IMR-90 (cell line): ENCODE measurements around the gene EFCAB5. TPM values are rescaled to one million over a fixed set of nuclear protein-coding genes. Genes with fewer than 3 reads are reported as not detected.
"Not testable (repeated sequence)": the region's sequence is repeated elsewhere in the genome, so short reads cannot be mapped to it uniquely, and the experiment has no call there.

Source experiments
- ATAC-seq: fragments of 200-7000 bp; cut with Tn5 transposase; 2 replicates; pipeline ENCODE4 v1.9.1; 2020; ENCODE audit warnings: low read depth, mild to moderate bottlenecking, moderate library complexity
- BruUV-seq: library from RNA; stranded (reverse); fragments of 400-500 nt; replicated peaks from 2 replicates; lab custom pipeline; 2021; lab: Mats Ljungman, UMichigan
- CTCF ChIA-PET: fragments of 300-600 bp; formaldehyde crosslinking; extraction: SDS; loops from one replicate; lab custom pipeline; 2021; ENCODE audit warnings: antibody characterized with exemption; lab: Yijun Ruan, JAX
- POLR2A ChIA-PET: fragments of 300-600 bp; sonication (Branson Sonifier 250); formaldehyde crosslinking; loops from one replicate; lab custom pipeline; 2022; ENCODE audit warnings: antibody characterized with exemption; ENCODE audit not compliant: unreplicated experiment; lab: Charles Lee
- DNase-seq: peaks from one replicate; pipeline ENCODE4 v3.0.0; 2013
- H2AFZ ChIP-seq: replicated peaks from 2 replicates; pipeline ENCODE3; 2013; ENCODE audit warnings: low read length, mild to moderate bottlenecking; ENCODE audit not compliant: poor library complexity
- H2AK5ac ChIP-seq: 2 replicates; pipeline ENCODE4 v1.6.1; 2013; ENCODE audit warnings: low read depth, low read length, inconsistent platforms
- H2AK9ac ChIP-seq: replicated peaks from 2 replicates; pipeline ENCODE3; 2013; ENCODE audit warnings: mild to moderate bottlenecking, low read depth, low read length, moderate library complexity; ENCODE audit not compliant: poor library complexity
- H2BK120ac ChIP-seq: 2 replicates; pipeline ENCODE4 v1.6.1; 2013; ENCODE audit warnings: low read depth, low read length, inconsistent platforms
- H2BK15ac ChIP-seq: 3 replicates; pipeline ENCODE4 v1.6.1; 2013; ENCODE audit warnings: low read depth, low read length, inconsistent platforms
- H2BK20ac ChIP-seq: 2 replicates; pipeline ENCODE4 v1.6.1; 2013; ENCODE audit warnings: low read depth, mild to moderate bottlenecking, inconsistent platforms, low read length, moderate library complexity
- H2BK5ac ChIP-seq: 2 replicates; pipeline ENCODE4 v1.6.1; 2013; ENCODE audit warnings: mild to moderate bottlenecking, low read depth, low read length, inconsistent platforms; ENCODE audit not compliant: poor library complexity, severe bottlenecking
- H3K14ac ChIP-seq: replicated peaks from 2 replicates; pipeline ENCODE4 v1.6.1; 2013; ENCODE audit warnings: low read depth, low read length, inconsistent platforms
- H3K18ac ChIP-seq: 2 replicates; pipeline ENCODE4 v1.6.1; 2013; ENCODE audit warnings: low read depth, low read length, control low read depth
- H3K23ac ChIP-seq: 2 replicates; pipeline ENCODE4 v1.6.1; 2013; ENCODE audit warnings: low read depth, low read length, inconsistent platforms
- H3K27ac ChIP-seq: 2 replicates; pipeline ENCODE4 v1.5.1; 2013; ENCODE audit warnings: mild to moderate bottlenecking, control low read depth, low read length; ENCODE audit not compliant: insufficient read depth
- H3K27me3 ChIP-seq: 2 replicates; pipeline ENCODE4 v1.6.1; 2013; ENCODE audit warnings: low read length; ENCODE audit not compliant: control insufficient read depth, insufficient read depth
- H3K36me3 ChIP-seq: 2 replicates; pipeline ENCODE4 v1.6.1; 2013; ENCODE audit warnings: low read length, mixed read lengths; ENCODE audit not compliant: control insufficient read depth, insufficient read depth
- H3K4ac ChIP-seq: 2 replicates; pipeline ENCODE4 v1.6.1; 2013; ENCODE audit warnings: low read depth, low read length, inconsistent platforms
- H3K4me1 ChIP-seq: 2 replicates; pipeline ENCODE4 v1.6.1; 2013; ENCODE audit warnings: low read length, mixed read lengths; ENCODE audit not compliant: control insufficient read depth, insufficient read depth
- H3K4me2 ChIP-seq: 2 replicates; pipeline ENCODE4 v1.6.1; 2013; ENCODE audit warnings: low read depth, mild to moderate bottlenecking, control low read depth, low read length, moderate library complexity
- H3K4me3 ChIP-seq: 2 replicates; pipeline ENCODE4 v1.5.1; 2013; ENCODE audit warnings: low read depth, mild to moderate bottlenecking, control low read depth, low read length, moderate library complexity; ENCODE audit not compliant: insufficient read depth
- H3K56ac ChIP-seq: 2 replicates; pipeline ENCODE4 v1.6.1; 2013; ENCODE audit warnings: low read length, inconsistent platforms; ENCODE audit not compliant: insufficient read depth; ENCODE audit errors: extremely low read depth
- H3K79me1 ChIP-seq, 2 experiments: 2 replicates each; pipeline ENCODE4 v1.6.1; 2013; ENCODE audit warnings: low read length in 2 of 2, inconsistent platforms in 1 of 2, low read depth in 1 of 2
- H3K9ac ChIP-seq: 2 replicates; pipeline ENCODE4 v1.6.1; 2013; ENCODE audit warnings: low read depth, low read length, control low read depth
- H3K9me1 ChIP-seq: 2 replicates; pipeline ENCODE4 v1.6.1; 2013; ENCODE audit warnings: low read length, inconsistent platforms; ENCODE audit not compliant: insufficient read depth
- H3K9me3 ChIP-seq: 2 replicates; pipeline ENCODE4 v1.6.1; 2013; ENCODE audit warnings: low read length; ENCODE audit not compliant: control insufficient read depth, insufficient read depth
- H4K20me1 ChIP-seq: 2 replicates; pipeline ENCODE4 v1.6.1; 2013; ENCODE audit warnings: low read length, inconsistent platforms; ENCODE audit not compliant: insufficient read depth
- H4K5ac ChIP-seq: 2 replicates; pipeline ENCODE4 v1.6.1; 2013; ENCODE audit warnings: mild to moderate bottlenecking, low read depth, low read length, control low read depth
- H4K8ac ChIP-seq, 2 experiments: 2 replicates each; pipeline ENCODE4 v1.6.1; 2013; ENCODE audit warnings: low read depth in 2 of 2, low read length in 2 of 2, control low read depth in 1 of 2, inconsistent platforms in 1 of 2
- H4K91ac ChIP-seq: 2 replicates; pipeline ENCODE4 v1.6.1; 2013; ENCODE audit warnings: low read depth, low read length, inconsistent platforms; ENCODE audit not compliant: insufficient read depth
- BHLHE40 ChIP-seq: fragments of 150-350 bp; IDR thresholded peaks from 2 replicates; pipeline ENCODE4 v1.6.1; 2016; ENCODE audit warnings: mild to moderate bottlenecking, low read depth, low read length
- CTCF ChIP-seq: conservative IDR thresholded peaks from 2 replicates; pipeline ENCODE4 v1.5.1; 2012; ENCODE audit warnings: mild to moderate bottlenecking, low read depth, low read length, improper control_type of control experiment
- POLR2A ChIP-seq: IDR thresholded peaks from 2 replicates; pipeline ENCODE4 v1.6.1; 2012; ENCODE audit warnings: mild to moderate bottlenecking, low read depth, low read length
- RAD21 ChIP-seq: IDR thresholded peaks from 2 replicates; pipeline ENCODE4 v1.6.1; 2012; ENCODE audit warnings: low read length, improper control_type of control experiment
- SMC3 ChIP-seq: fragments of 150-350 bp; IDR thresholded peaks from 2 replicates; pipeline ENCODE4 v1.6.1; 2016; ENCODE audit warnings: low read depth, mild to moderate bottlenecking, antibody characterized with exemption, low read length, moderate library complexity
- WGBS, 2 experiments: methylation state at CpG; one replicate each; pipeline versions ENCODE4 v1.1.5 to v1.1.7; 2013; ENCODE audit warnings: missing lambda C conversion rate in 2 of 2; ENCODE audit not compliant: insufficient read length in 1 of 2; ENCODE audit errors: extremely low coverage in 2 of 2; 5-methylcytosine and 5-hydroxymethylcytosine counted together
- dilution Hi-C: fragments of 300-500 bp; cut with HindIII; formaldehyde crosslinking; loops from one replicate; pipeline ENCODE4 v1.14.3; 2018; ENCODE audit warnings: low sequenced_read_pairs; ENCODE audit not compliant: unreplicated experiment
- in situ Hi-C: fragments of 300-500 bp; cut with MboI; formaldehyde crosslinking; loops from 3 replicates; pipeline ENCODE4 v1.14.3; 2019; ENCODE audit warnings: low sequenced_read_pairs, inconsistent platforms, mixed read lengths
- intact Hi-C: fragments of 100-400 bp; cut with micrococcal nuclease; formaldehyde crosslinking; loops from 2 replicates; pipeline ENCODE4 v1.10.0; 2022
- polyA plus RNA-seq, 3 experiments: library from polyadenylated mRNA; depleted of rRNA; stranded (reverse); fragments of >200 nt; gene quantifications; 2 replicates each; pipeline ENCODE4 v1.2.3, GENCODE V29; 2012; ENCODE audit warnings: low replicate concordance in 1 of 3
- total RNA-seq: library from RNA; depleted of rRNA; stranded (reverse); fragments of >200 nt; gene quantifications from 2 replicates; pipeline ENCODE4 v1.2.3, GENCODE V29; 2012

EFCAB5 gene
- total and polyA plus RNA-seq, 2 of the 4 experiments (the other 2 are of a cell fraction), result 0.14 TPM; not detected in 1

GRCh38 chr17:29933379-29933778 is 8.1 kb upstream of the EFCAB5 start:
- Histone ChIP-seq H4K20me1 (no peaks in the 10 kb centered on the region), H3K9me1 (no peaks in the 10 kb centered on the region), H3K18ac (no peak overlapping the region), H3K56ac (no peak overlapping the region), H4K8ac (no peak overlapping the region), H4K91ac (no peak overlapping the region), H3K36me3 (no peaks in the 10 kb centered on the region), H3K4me2 (no peak overlapping the region), H4K5ac (no peak overlapping the region), H3K4ac (no peak overlapping the region), H3K27ac (no peak overlapping the region), H2AK5ac (no peak overlapping the region), H3K23ac (no peak overlapping the region), H2BK5ac (no peak overlapping the region), H3K79me1 (peaks cover 4 to 16% of the 10 kb centered on the region in 2 experiments; a peak in 2 of 4 replicates), H3K27me3 (no peaks in the 10 kb centered on the region; the same call in 1 of the 2 replicates), H2AFZ (no peak overlapping the region), H3K4me1 (peaks cover 2% of the 10 kb centered on the region), H3K9ac (no peak overlapping the region), H2BK20ac (no peak overlapping the region), H3K4me3 (no peak overlapping the region), H2BK120ac (no peak overlapping the region), H3K14ac (no peak overlapping the region), H3K9me3 (no peaks in the 10 kb centered on the region), H2BK15ac (no peak overlapping the region), H2AK9ac (no peak overlapping the region)
- TF ChIP-seq RAD21, result peak; percentile 51
- TF ChIP-seq POLR2A, result no peak
- TF ChIP-seq BHLHE40, result no peak
- peak; percentile 46; the same call in 1 of the 2 replicates for TF ChIP-seq SMC3
- TF ChIP-seq CTCF, result peak; percentile 53
- ATAC-seq (no peak), DNase-seq (peak; percentile 43)
- dilution Hi-C loops, result no loop called here
- CTCF ChIA-PET, result interaction anchor here (0.6 to 2.8 kb wide), 14 partner anchors 8 to 661 kb away, joined by 3 to 11 read pairs (median 4); partner anchors contain the start of gene EFCAB5
- in situ Hi-C loops, result loop anchor here (5.0 to 10.0 kb wide), 2 partner anchors 126 to 289 kb away; no protein-coding TSS in a partner anchor
- POLR2A ChIA-PET, result no interaction called here
- WGBS, 2 experiments, result no CpG with 5 or more reads among the region's 2 CpGs
- intact Hi-C loops, result loop anchor here (1.0 kb wide), 1 partner anchor 160 kb away; no protein-coding TSS in a partner anchor
- no TSS peak for BruUV-seq

- H2BK120ac ChIP-seq, H3K9me3 ChIP-seq, H3K23ac ChIP-seq, intact Hi-C loops, H3K18ac ChIP-seq, H3K36me3 ChIP-seq, H4K20me1 ChIP-seq, H4K8ac ChIP-seq, H3K4me3 ChIP-seq, H4K5ac ChIP-seq, H3K9ac ChIP-seq, H3K4me1 ChIP-seq, H2BK20ac ChIP-seq, DNase-seq, POLR2A ChIA-PET, H3K79me1 ChIP-seq, CTCF ChIA-PET, H3K4ac ChIP-seq, H3K9me1 ChIP-seq, dilution Hi-C loops, BruUV-seq, H3K27me3 ChIP-seq, H2BK15ac ChIP-seq, H2AK5ac ChIP-seq, H3K4me2 ChIP-seq, H2AFZ ChIP-seq, H2AK9ac ChIP-seq, H3K56ac ChIP-seq, H3K27ac ChIP-seq, H2BK5ac ChIP-seq, H4K91ac ChIP-seq, H3K14ac ChIP-seq, ATAC-seq: not testable (repeated sequence)
- no CpG with 5 or more reads among the region's 3 CpGs for WGBS, 2 experiments
- in situ Hi-C loops, result loop anchor here (10.0 kb wide), 1 partner anchor 291 kb away; no protein-coding TSS in a partner anchor
These were observed 5.5 kb upstream of the EFCAB5 start for GRCh38 chr17:29935909-29936308.
